Neural cell (in vitro differentiated cells): ENCODE measurements around the gene ANKRD62.

Experiments
- SMC3 ChIP-seq: fragments of 450-650 bp; conservative IDR thresholded peaks from 2 replicates; pipeline ENCODE4 v1.6.1; 2014; ENCODE audit warnings: antibody characterized with exemption, mild to moderate bottlenecking, moderate library complexity; ENCODE audit not compliant: poor library complexity
- TF ChIP-seq, protein P1 (sequence below): fragments of 450-650 bp; IDR thresholded peaks from 2 replicates; pipeline ENCODE4 v1.5.1; 2014; ENCODE audit warnings: antibody characterized with exemption, mild to moderate bottlenecking, moderate library complexity; ENCODE audit not compliant: poor library complexity, severe bottlenecking

DNA sequence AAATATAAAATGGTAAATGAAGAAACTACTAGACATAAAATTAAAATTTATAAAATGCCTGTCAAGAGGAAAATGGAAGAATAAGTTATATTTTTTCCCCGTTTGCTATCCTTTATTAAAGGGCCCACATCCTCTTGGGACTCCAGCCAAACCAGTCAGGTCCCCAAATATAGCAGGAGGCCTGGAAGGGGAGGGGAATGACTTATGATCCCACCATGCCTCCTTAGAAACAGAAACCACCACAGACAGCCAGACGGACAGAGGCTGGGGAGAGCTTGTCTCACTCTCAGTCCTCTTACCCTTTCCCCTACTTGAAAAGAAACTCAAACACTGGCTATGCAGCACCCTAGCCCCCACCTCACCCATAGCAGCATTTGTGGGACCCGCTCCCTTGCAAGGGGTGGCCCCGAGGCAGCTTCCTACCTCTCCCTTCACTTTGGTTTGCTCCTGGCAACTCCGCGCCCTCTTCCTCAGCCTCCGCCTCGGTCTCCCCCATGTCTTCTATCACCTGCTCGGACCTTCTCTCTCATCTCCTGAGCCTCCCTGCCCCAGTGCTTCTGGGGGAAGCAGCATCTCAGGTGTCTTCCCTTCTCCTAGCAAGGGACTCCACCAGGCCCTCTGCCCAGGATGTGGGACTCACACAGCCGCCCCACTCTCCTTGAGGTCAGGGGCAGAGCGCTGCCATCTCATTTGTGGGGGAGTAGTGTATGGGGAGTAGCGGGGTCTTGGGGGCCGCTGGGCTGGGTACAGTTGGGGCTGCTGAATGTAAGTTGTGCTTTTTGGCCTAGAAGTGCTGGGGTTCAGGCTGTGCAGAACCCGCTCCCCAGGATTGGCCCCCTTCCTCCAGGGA, 37.4 kb upstream of the ANKRD62 start:
- TF ChIP-seq SMC3 = no peak
- TF ChIP-seq, protein P1, sequence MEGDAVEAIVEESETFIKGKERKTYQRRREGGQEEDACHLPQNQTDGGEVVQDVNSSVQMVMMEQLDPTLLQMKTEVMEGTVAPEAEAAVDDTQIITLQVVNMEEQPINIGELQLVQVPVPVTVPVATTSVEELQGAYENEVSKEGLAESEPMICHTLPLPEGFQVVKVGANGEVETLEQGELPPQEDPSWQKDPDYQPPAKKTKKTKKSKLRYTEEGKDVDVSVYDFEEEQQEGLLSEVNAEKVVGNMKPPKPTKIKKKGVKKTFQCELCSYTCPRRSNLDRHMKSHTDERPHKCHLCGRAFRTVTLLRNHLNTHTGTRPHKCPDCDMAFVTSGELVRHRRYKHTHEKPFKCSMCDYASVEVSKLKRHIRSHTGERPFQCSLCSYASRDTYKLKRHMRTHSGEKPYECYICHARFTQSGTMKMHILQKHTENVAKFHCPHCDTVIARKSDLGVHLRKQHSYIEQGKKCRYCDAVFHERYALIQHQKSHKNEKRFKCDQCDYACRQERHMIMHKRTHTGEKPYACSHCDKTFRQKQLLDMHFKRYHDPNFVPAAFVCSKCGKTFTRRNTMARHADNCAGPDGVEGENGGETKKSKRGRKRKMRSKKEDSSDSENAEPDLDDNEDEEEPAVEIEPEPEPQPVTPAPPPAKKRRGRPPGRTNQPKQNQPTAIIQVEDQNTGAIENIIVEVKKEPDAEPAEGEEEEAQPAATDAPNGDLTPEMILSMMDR = no peak
